GM19238 (cell line): ENCODE data around the gene CTNNBIP1.

Experiments used
- DNase-seq: peaks from one replicate; pipeline ENCODE4 v3.0.0; 2011; ENCODE audit warnings: low spot score; ENCODE audit not compliant: insufficient read length

Gene CTNNBIP1

GRCh38 chr1:9878404-9878803 lies 31.7 kb downstream of the CTNNBIP1 start:
- no peak for DNase-seq

GRCh38 chr1:9877962-9878361 lies 32.1 kb downstream of the CTNNBIP1 start:
- no peak for DNase-seq

- no peak for DNase-seq
These were observed 34.5 kb downstream of the CTNNBIP1 start for GRCh38 chr1:9875636-9876000.

DNA sequence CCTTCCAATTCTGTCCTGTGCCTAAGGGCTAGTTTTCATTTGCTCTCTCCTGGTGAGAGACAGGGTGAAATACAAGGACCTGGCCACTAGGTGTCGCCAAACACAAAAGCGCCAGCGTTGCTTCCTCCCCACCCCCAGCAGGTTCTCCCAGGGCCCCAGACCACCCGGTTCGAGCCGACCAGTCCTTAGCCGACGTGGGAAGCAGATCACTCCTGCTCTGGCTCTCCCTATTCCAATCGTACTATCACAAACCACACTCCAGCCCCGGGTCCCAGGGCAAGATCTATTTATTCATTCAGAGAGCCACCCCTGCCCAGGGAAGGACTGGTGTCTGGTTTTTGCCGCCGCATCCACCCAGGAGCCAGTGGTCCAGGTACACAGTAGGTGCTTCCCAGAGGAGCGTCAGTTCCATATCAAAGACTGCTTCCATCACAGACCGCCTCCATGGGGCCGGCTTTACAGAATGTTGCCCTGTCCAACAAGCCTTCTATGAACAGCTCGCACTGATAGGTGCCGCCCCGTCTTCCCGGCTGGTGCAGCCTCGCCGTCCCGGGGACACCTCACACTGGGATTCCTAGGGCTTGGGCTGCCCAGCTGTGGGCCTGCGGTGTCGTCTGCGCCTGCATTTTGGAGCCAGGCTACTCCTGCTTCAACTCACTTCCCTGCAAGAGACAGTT lies 35.0 kb downstream of the CTNNBIP1 start:
- peak; percentile 94 for DNase-seq

- no peak for DNase-seq
These were observed 35.7 kb downstream of the CTNNBIP1 start for GRCh38 chr1:9874412-9874811.

DNA sequence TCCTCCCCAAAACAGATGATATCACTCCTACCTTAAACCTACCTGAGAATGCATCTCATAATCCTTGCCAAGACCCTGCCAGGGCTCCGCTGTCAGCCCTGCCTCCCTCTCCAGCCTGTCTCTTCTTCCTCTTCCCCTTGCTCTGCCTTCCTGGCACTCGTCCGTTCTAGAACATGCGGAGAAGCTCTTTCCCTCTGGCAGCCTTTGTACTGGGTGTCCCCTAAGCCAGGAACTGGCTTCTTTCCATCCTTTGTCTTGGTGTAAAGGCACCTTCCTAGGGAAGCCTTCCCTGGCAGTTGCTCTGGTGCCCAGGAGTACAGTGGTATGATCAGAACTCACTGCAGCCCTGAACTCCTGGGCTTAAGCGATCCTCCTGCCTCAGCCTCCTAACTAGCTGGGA lies 36.1 kb downstream of the CTNNBIP1 start:
- DNase-seq = no peak

GRCh38 chr1:9873385-9873784 lies 36.7 kb downstream of the CTNNBIP1 start:
- no peak for DNase-seq

DNA sequence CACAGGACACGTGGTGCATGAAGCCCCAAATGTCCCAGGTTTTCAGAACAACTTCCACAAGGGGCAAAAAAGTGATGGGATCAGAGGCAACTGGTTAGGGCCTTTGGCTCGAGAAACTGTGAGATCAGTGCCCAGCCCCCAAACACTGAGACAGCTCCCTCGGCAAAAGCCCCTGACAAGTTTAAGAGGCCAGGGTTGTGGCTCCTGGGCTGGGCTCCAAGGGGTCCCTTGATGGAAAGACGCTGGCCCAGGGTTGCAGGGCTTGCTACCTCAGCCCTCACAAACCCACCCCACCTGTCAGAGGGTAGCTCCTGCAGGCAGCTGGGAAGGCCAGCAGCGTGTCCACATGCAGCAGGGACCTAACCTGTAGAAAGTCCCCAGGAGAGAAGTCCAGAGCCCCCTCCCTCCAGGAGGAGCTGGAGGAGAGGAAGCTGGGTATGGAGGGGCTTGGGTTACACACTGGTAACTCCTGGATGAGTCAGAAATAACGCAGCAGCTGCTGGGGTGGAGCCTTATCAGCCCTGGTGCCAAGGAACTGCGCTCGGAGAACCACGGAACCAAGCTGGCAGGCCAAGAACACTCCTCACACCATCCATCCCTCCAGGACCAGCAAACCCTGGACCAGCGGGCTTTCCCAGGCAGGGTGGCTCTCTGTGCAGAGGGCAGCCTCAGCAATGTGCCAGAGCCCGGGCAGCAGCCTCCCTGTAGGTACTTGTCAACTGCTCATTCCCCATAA lies 37.5 kb downstream of the CTNNBIP1 start:
- DNase-seq = no peak

DNA sequence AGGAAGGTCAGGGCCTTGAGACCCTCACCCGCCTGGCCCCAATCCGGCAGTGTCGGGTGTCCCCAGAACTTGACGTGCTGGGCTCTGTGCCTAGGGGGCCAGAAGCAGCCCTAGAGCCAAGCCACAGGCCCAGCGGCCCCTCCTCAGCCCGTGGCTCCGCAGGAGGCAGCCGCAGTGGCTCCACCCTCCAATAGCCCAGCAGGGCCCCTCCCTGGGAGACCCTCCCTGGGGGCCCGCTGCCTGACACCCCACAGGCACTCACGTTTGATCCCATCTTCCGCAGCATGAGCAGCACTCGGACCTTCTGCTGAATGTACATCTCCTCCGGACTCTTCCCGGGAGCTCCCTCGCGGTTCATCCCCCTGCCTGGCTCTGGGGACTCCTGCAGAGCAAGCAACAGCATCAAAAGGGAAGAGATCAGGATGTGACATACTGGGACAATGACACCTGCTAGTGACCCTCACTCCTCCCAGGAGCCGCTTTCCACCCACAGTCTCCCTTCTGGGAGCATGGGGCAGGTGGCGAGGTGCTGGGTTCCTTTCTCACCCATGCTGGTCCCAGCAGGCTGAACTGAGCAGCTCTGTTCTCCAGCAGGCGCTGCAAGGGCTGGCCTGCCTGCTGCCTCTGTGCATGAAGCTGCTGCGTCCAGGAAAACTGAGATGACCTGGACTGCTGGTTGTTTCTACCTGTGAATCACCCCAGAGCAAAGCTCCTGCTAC lies 38.2 kb downstream of the CTNNBIP1 start:
- no peak for DNase-seq

GRCh38 chr1:9871021-9871420 lies 39.0 kb downstream of the CTNNBIP1 start:
- no peak for DNase-seq

GRCh38 chr1:9870572-9870971 lies 39.5 kb downstream of the CTNNBIP1 start:
- DNase-seq = no peak

- no peak for DNase-seq
These were observed 40.2 kb downstream of the CTNNBIP1 start for GRCh38 chr1:9869831-9870251.

GRCh38 chr1:9868244-9868590 lies 41.9 kb downstream of the CTNNBIP1 start:
- DNase-seq = no peak

DNA sequence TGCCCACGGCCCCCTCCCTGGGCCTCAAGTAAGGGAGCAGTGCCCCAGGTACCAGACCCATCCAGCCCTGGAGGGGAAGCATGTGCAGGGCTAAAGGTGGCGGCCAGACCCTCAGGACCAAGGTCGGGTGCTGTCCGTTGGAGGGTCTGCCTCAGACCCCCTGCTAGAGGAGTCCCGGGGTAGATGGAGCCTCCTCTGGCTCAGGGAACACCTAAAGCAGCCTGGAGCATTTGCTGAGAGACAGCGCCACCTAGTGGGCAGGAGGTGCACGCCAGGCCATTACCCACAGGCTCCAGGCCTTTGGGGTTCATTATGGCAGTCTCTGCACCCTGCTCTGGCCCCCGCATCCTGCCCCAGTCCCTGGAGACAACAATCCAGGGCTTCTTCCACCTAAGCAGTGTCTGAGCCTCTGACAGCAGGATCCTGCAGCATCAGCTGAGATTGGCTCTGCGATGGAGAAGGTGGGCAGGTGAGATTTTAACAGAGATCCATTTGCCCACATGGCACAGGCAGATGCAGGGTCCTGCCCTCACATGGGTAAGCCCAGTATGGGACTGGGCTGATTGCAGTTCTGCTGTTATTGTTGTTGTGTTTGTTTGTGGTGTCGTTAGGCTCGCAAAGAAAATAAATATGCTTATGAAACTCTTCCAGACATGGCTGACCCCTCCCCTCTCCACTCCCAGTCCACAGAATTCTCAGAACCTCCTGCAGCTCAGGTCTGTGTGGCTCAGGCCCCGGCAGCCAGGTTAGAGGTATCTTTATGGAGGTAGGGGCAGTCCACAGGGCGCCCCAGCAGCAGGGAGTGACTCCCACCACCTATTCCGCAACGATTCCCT lies 42.4 kb downstream of the CTNNBIP1 start:
- peak; percentile 88 for DNase-seq

DNA sequence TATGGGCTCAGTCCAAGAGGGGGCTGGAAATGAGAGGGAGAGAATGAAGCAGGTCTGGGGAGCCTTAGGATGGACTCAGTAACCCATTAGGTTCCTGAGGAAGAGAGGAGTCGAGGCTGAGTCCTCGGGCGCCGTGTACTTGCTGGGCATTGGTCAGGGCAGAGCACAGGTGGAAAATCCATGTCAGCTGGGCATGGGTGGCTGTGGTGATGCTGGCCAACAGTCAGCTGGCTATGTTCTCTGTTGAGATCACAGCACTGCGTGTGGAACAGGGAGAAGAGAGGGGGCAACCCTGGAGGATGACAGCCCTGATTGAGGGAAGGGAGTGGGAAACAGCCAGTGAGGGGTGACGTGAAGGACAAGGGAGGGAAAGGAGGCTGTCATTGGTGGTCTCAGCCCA lies 43.2 kb downstream of the CTNNBIP1 start:
- DNase-seq = no peak

- DNase-seq = no peak
These were observed 44.3 kb downstream of the CTNNBIP1 start for GRCh38 chr1:9865724-9866123.

- no peak for DNase-seq
These were observed 46.7 kb downstream of the CTNNBIP1 start for GRCh38 chr1:9863371-9863770.

GRCh38 chr1:9861360-9861759 lies 48.7 kb downstream of the CTNNBIP1 start:
- DNase-seq = no peak

GRCh38 chr1:9860887-9861286 lies 49.2 kb downstream of the CTNNBIP1 start:
- no peak for DNase-seq

DNA sequence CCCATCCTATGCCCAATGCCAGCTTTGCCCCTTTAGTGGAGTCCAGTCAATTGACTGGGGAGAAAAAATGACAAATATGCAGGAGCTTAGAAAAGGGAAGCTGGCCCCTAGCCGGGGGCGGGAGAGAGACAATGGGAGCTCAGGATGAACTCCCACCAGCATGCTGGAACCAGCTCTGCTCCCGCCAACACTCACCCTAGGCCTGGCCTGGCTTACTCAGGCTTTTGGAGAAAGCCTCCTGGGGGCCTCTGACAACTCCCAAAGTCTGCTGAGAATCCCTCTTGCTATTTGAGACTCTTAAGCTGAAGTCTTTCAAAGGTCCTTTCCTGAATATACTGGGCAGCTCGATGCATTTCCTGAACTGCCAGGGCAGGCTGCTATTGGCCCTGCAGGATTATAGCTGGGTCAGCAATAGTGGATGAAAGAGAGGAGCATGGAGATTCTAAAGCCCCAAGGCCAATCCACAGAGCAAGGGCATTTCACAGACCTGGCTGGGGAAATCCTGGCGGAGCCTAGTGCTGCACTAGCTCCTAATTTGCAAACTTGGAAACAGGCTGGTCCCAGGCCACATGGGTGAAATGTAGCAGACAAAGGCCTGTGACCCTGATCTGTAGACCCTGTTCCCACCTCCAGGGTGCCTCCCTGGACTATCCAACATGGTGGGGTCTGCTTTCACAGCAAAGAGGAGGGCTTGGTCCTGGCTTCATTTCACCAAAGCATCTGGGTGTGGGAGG lies 50.6 kb downstream of the CTNNBIP1 start:
- DNase-seq = no peak
